HG02642 (cell line): ENCODE measurements around the gene FBXL22.
"Not testable (repeated sequence)": the region's sequence is repeated elsewhere in the genome, so short reads cannot be mapped to it uniquely, and the experiment has no call there.

ENCODE experiments used
- ATAC-seq: cut with Tn5 transposase; IDR thresholded peaks from one replicate; pipeline ENCODE4 v1.9.1; 2021; ENCODE audit warnings: mild to moderate bottlenecking; ENCODE audit not compliant: unreplicated experiment, poor library complexity

FBXL22 gene

GRCh38 chr15:63610209-63610841 lies 13.1 kb downstream of the FBXL22 start:
- peak; percentile 65 for ATAC-seq

- no peak for ATAC-seq
These were observed 14.0 kb downstream of the FBXL22 start for GRCh38 chr15:63611177-63611576.

- no peak for ATAC-seq
These were observed 15.1 kb downstream of the FBXL22 start for GRCh38 chr15:63612300-63612699.

- no peak for ATAC-seq
These were observed 18.7 kb downstream of the FBXL22 start for GRCh38 chr15:63615935-63616334.

GRCh38 chr15:63617147-63617546 lies 20.0 kb downstream of the FBXL22 start:
- ATAC-seq: not testable (repeated sequence)

GRCh38 chr15:63617627-63618026 lies 20.4 kb downstream of the FBXL22 start:
- ATAC-seq: not testable (repeated sequence)

GRCh38 chr15:63620760-63621159 lies 23.6 kb downstream of the FBXL22 start:
- not testable (repeated sequence) for ATAC-seq

GRCh38 chr15:63623232-63623969 lies 26.2 kb downstream of the FBXL22 start:
- no peak for ATAC-seq

GRCh38 chr15:63626955-63627354 lies 29.8 kb downstream of the FBXL22 start:
- no peak for ATAC-seq

- ATAC-seq: no peak
These were observed 31.1 kb downstream of the FBXL22 start for GRCh38 chr15:63628123-63628822.

- ATAC-seq: no peak
These were observed 33.0 kb downstream of the FBXL22 start for GRCh38 chr15:63630036-63630751.

GRCh38 chr15:63633312-63633711 lies 36.1 kb downstream of the FBXL22 start:
- no peak for ATAC-seq

- no peak for ATAC-seq
These were observed 37.0 kb downstream of the FBXL22 start for GRCh38 chr15:63634154-63634553.

GRCh38 chr15:63636518-63637061 lies 39.4 kb downstream of the FBXL22 start:
- ATAC-seq: no peak

GRCh38 chr15:63638839-63639238 lies 41.7 kb downstream of the FBXL22 start:
- ATAC-seq: no peak

- ATAC-seq: no peak
These were observed 43.0 kb downstream of the FBXL22 start for GRCh38 chr15:63640146-63640545.
